ENCODE measurements around the gene KLHL10. TPM values are rescaled to one million over a fixed set of nuclear protein-coding genes. Genes with fewer than 3 reads are reported as not detected.

KLHL10 gene
- total and polyA plus RNA-seq, 2 of the 13 experiments (the other 11 are each of a cell fraction or from before 2014, with no cell fraction given): 0.04 to 0.08 TPM

DNA sequence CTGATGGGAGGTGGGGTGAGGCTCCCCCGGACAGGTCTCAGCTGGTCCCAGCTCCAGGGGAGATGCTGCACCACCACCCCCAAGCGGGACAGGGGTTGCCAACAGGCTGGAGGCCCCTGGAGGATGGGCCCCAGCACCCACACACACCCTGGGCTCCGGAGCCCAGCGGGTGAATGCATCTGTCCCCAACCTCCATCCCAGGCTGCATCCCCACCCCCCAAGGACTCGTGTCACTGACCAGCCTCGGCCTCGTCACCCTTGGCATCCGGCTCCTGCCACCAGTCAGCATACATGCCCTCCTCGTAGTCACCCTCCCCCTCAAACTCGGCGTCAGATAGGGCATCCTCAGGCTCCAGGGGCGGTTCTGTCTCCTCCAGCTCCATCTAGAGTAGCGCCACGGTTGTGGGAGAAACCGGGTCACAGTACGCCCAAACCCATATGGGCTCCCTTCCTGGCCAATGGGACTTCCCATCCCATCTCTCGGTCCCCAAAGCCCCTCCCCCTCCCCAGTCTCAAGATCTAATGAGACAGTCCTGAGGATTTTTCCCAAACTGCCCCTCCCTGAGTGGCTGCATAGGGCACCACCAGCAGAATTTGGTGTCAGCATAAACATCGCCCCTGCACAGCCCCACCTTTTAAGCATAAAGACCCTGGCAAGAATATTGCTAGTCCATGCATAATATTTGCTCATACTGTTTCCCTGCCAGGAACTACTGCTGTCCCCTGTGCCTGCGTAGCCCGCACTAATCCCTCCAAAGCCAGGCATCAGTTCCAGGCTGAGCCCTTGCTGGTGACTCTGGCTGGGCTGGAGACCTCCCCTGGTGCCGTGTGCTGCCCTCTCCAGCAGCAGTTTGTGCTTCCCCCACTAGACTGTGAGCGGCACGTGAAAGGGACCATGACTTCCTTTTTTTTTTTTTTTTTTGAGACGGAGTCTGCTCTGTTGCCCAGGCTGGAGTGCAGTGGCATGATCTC lies 34.3 kb upstream of the KLHL10 start:
- BruUV-seq (replicated peaks): no TSS peak
- Histone ChIP-seq H3K4me1 (ENCODE audit: insufficient read depth, low read length) (peaks cover 36% of the 10 kb centered on the region), H3K27me3 (ENCODE audit: control insufficient read depth in 1 of 2, insufficient read depth in 2 of 2, low read length in 2 of 2) (no peaks in the 10 kb centered on the region), H3K4me2 (ENCODE audit: low read depth, low read length) (no peak overlapping the region), H3K4me3 (replicated peaks in 1 of 3; ENCODE audit: insufficient read depth in 1 of 3, low read depth in 2 of 3, low read length in 3 of 3) (no peak overlapping the region), H3K9ac (ENCODE audit: insufficient read depth, low read depth, low read length) (no peak overlapping the region), H3K9me3 (ENCODE audit: low read length) (no peaks in the 10 kb centered on the region), H2AFZ (ENCODE audit: low read length) (no peak overlapping the region), H3K79me2 (ENCODE audit: insufficient read depth, low read length) (no peaks in the 10 kb centered on the region), H3K36me3 (replicated peaks in 1 of 2; ENCODE audit: control insufficient read depth in 1 of 2, insufficient read depth in 2 of 2, low read length in 2 of 2) (peaks cover 4 to 6% of the 10 kb centered on the region in 2 experiments; a peak in 1 of 5 replicates), H4K20me1 (ENCODE audit: insufficient read depth, low read length) (no peaks in the 10 kb centered on the region), H3K27ac (ENCODE audit: extremely low read length, insufficient read depth, low read length) (no peak overlapping the region)
- no peak for ATAC-seq
- in situ Hi-C loops (cut with HindIII; ENCODE audit: extremely low pct_ligation_motif_present, low pct_unique_long_range_greater_than_20kb) (loop anchor here (5.0 kb wide), 1 partner anchor 66 kb away; no protein-coding TSS in a partner anchor), intact Hi-C loops (cut with micrococcal nuclease; ENCODE audit: unreplicated experiment) (no loop called here)
- CTCF ChIA-PET (ENCODE audit: low intra/inter-chr PET ratio, low total read pairs): interaction anchor here (3.8 kb wide), 1 partner anchor 64 kb away, joined by 97 read pairs; no protein-coding TSS in a partner anchor
- FAIRE-seq: no peak
- TF ChIP-seq AGO2 (optimal IDR thresholded peaks at IDR 0.05; ENCODE audit: low read depth, low read length) (peak; percentile 75), RBFOX2 (IDR thresholded peaks at IDR 0.05; ENCODE audit: low read depth, low read length) (peak; percentile 60), MEF2D (CRISPR knock-in tag; IDR thresholded peaks at IDR 0.05) (no peak)
- TF ChIP-seq, protein P1, sequence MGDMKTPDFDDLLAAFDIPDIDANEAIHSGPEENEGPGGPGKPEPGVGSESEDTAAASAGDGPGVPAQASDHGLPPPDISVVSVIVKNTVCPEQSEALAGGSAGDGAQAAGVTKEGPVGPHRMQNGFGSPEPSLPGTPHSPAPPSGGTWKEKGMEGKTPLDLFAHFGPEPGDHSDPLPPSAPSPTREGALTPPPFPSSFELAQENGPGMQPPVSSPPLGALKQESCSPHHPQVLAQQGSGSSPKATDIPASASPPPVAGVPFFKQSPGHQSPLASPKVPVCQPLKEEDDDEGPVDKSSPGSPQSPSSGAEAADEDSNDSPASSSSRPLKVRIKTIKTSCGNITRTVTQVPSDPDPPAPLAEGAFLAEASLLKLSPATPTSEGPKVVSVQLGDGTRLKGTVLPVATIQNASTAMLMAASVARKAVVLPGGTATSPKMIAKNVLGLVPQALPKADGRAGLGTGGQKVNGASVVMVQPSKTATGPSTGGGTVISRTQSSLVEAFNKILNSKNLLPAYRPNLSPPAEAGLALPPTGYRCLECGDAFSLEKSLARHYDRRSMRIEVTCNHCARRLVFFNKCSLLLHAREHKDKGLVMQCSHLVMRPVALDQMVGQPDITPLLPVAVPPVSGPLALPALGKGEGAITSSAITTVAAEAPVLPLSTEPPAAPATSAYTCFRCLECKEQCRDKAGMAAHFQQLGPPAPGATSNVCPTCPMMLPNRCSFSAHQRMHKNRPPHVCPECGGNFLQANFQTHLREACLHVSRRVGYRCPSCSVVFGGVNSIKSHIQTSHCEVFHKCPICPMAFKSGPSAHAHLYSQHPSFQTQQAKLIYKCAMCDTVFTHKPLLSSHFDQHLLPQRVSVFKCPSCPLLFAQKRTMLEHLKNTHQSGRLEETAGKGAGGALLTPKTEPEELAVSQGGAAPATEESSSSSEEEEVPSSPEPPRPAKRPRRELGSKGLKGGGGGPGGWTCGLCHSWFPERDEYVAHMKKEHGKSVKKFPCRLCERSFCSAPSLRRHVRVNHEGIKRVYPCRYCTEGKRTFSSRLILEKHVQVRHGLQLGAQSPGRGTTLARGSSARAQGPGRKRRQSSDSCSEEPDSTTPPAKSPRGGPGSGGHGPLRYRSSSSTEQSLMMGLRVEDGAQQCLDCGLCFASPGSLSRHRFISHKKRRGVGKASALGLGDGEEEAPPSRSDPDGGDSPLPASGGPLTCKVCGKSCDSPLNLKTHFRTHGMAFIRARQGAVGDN (CRISPR knock-in tag; IDR thresholded peaks at IDR 0.05): peak; percentile 1; the same call in 1 of the 2 replicates
- TF ChIP-seq, protein P2, sequence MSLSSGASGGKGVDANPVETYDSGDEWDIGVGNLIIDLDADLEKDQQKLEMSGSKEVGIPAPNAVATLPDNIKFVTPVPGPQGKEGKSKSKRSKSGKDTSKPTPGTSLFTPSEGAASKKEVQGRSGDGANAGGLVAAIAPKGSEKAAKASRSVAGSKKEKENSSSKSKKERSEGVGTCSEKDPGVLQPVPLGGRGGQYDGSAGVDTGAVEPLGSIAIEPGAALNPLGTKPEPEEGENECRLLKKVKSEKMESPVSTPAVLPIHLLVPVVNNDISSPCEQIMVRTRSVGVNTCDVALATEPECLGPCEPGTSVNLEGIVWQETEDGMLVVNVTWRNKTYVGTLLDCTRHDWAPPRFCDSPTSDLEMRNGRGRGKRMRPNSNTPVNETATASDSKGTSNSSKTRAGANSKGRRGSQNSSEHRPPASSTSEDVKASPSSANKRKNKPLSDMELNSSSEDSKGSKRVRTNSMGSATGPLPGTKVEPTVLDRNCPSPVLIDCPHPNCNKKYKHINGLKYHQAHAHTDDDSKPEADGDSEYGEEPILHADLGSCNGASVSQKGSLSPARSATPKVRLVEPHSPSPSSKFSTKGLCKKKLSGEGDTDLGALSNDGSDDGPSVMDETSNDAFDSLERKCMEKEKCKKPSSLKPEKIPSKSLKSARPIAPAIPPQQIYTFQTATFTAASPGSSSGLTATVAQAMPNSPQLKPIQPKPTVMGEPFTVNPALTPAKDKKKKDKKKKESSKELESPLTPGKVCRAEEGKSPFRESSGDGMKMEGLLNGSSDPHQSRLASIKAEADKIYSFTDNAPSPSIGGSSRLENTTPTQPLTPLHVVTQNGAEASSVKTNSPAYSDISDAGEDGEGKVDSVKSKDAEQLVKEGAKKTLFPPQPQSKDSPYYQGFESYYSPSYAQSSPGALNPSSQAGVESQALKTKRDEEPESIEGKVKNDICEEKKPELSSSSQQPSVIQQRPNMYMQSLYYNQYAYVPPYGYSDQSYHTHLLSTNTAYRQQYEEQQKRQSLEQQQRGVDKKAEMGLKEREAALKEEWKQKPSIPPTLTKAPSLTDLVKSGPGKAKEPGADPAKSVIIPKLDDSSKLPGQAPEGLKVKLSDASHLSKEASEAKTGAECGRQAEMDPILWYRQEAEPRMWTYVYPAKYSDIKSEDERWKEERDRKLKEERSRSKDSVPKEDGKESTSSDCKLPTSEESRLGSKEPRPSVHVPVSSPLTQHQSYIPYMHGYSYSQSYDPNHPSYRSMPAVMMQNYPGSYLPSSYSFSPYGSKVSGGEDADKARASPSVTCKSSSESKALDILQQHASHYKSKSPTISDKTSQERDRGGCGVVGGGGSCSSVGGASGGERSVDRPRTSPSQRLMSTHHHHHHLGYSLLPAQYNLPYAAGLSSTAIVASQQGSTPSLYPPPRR (CRISPR knock-in tag; IDR thresholded peaks at IDR 0.05; ENCODE audit: borderline replicate concordance): no peak
- POLR2A ChIA-PET: interaction anchor here (1.5 to 2.6 kb wide), 2 partner anchors 8 to 65 kb away, joined by 3 to 18 read pairs; partner anchors contain the start of genes FKBP10 and P3H4
- 93% methylated on average over 23 of the region's 24 CpGs for WGBS (ENCODE audit: low lambda C conversion rate)
- DNase-seq (ENCODE audit: low spot score): no peak
